Stimulated activated naive CD8-positive, alpha-beta T cell treated with anti-CD3 and anti-CD28 coated beads, Interleukin-15, Interleukin-2, amounts not matched to agents 100 U/mL and 50 U/mL, for 24 hours (primary cell): Measurements from ENCODE around the gene L3MBTL3.
A peak's percentile ranks its signal among the peaks of the same experiment; 100 is the strongest.

Experiments
- ATAC-seq: fragments of 150-1000 bp; cut with Tn5 transposase; one replicate; pipeline ENCODE4 v1.10.0; 2021
- DNase-seq: peaks from one replicate; pipeline ENCODE4 v3.0.0; 2021

L3MBTL3 gene

GRCh38 chr6:130018292-130018743 is at the start of gene L3MBTL3:
Gene L3MBTL3 (plus strand): TSS chr6:130018581. CDS start chr6:130042700, 24,119 bp downstream.
- DNase-seq (peak; percentile 91), ATAC-seq (peak; percentile 83)

GRCh38 chr6:129969064-129969463 is 49.3 kb upstream of the L3MBTL3 start:
- ATAC-seq (no peak), DNase-seq (no peak)

- DNase-seq (no peak), ATAC-seq (no peak)
These were observed 42.3 kb upstream of the L3MBTL3 start for GRCh38 chr6:129976110-129976509.

- ATAC-seq: no peak
These were observed 40.0 kb upstream of the L3MBTL3 start for GRCh38 chr6:129978148-129978916.

DNA sequence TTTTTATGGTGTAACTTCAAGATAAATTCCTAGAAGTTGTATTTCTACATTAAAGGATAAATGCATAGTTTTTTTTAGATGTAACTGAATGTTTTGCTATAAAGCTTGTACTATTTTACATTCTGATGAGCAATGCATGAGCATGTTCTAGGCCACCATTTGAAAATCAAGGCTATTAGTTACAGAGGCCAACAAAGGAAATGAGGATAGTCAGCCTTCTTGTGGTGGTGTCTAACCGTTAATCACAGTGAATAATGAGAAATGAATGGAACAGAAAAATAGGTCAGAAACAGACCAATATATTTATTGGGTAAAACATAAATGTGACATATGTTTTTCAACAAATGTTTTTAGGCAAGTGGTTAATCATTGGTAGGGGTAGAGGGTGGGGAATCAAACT is 37.6 kb upstream of the L3MBTL3 start:
- ATAC-seq: no peak
- DNase-seq: no peak

More at GRCh38 chr6:129978148-129978916, 40.0 kb upstream of the L3MBTL3 start:
- DNase-seq: no peak

- ATAC-seq (no peak), DNase-seq (no peak)
These were observed 36.8 kb upstream of the L3MBTL3 start for GRCh38 chr6:129981598-129981997.

DNA sequence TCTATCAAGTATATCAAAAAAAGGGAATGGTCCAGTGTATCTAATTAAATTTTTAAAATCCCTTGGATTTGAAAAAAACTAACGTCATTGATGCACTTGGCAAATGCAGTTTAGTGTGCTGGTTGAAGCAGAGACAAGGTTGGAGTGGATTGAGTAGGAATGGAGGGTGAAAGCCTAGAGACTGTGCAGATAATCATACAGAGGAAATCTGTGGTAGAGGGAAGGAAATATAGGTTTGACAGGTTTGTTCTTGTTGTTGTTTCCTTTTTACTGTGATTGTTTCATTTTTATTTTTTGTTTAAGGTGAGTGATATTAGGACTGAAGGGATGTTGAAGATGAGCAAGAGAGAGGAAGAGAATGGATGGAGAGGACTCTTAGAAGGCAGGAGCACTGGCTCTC is 29.0 kb upstream of the L3MBTL3 start:
- ATAC-seq: no peak

DNA sequence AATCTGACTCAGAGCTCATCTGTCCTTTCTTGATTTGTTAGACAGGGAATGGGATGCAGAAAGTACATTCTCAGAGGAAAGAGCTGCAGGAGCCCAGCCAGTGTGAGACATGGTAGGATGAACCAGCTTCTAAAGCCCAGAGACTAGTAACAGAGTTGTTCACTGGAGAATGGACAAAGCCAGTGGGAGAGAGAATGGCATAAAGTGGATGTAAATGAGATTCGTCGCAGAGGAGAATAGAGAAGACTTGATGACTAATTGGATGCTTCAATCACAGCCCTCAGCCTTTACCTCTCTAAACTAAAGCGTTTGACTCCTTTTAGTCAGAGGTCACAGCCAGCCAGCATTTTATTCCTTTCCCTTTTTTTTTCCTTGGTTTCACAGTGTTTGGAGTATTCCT is 25.5 kb upstream of the L3MBTL3 start:
- no peak for ATAC-seq
- no peak for DNase-seq

More for the DNA sequence above, 29.0 kb upstream of the L3MBTL3 start:
- DNase-seq: no peak

- ATAC-seq: no peak
- no peak for DNase-seq
These were observed 24.0 kb upstream of the L3MBTL3 start for GRCh38 chr6:129994410-129994809.

DNA sequence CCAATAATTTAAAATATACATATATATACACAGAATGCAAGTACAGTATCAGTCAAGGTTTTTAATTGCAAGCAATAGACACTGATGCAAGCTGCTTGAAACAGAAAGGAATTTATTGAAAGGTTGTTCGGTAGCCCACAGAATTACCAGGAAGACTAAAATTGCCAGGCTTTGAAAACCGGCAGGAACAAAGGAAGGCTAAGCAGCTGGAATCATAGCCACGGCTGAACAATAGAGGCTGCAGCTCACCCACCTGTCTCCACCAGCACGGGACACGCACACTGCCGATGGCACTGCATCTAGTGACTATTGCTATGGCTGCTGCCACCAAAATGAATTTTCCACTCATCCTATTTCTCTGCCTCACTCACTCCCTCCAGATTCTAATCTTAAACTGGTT is 22.0 kb upstream of the L3MBTL3 start:
- ATAC-seq (no peak), DNase-seq (no peak)

GRCh38 chr6:130000526-130001421 is 17.6 kb upstream of the L3MBTL3 start:
- no peak for ATAC-seq
- no peak for DNase-seq

GRCh38 chr6:130008236-130008873 is 10.0 kb upstream of the L3MBTL3 start:
- DNase-seq (no peak), ATAC-seq (no peak)

DNA sequence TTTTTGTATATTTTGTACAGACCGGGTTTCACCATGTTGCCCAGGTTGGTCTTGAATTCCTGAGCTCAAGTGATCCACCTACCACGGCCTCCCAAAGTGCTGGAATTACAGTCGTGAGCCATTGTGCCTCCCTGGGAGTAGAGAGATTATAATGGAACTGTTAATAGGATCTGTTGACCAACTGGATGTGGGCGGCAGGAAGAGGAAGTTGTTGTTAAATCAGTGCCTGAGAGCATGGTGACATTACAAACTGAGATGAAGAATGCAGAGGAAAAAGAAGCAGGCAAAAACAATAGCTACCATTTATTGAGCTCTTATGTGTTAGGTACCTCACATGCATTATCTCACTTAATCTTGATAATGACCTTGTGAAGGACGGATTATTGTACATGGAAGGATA is 9.2 kb upstream of the L3MBTL3 start:
- no peak for ATAC-seq
- no peak for DNase-seq

- ATAC-seq (no peak), DNase-seq (no peak)
These were observed 8.0 kb upstream of the L3MBTL3 start for GRCh38 chr6:130010387-130010786.

GRCh38 chr6:130012728-130013127 is 5.7 kb upstream of the L3MBTL3 start:
- no peak for DNase-seq

GRCh38 chr6:130018744-130019325 is 454 bp downstream of the L3MBTL3 start:
- DNase-seq: peak; percentile 41
- peak; percentile 10 for ATAC-seq

More at GRCh38 chr6:130012728-130013127, 5.7 kb upstream of the L3MBTL3 start:
- no peak for ATAC-seq

- peak; percentile 28 for ATAC-seq
- DNase-seq: peak; percentile 42
These were observed 1.1 kb downstream of the L3MBTL3 start for GRCh38 chr6:130019326-130020072.

GRCh38 chr6:130020073-130020906 is 1.9 kb downstream of the L3MBTL3 start:
- peak; percentile 9 for ATAC-seq
- peak; percentile 49 for DNase-seq

DNA sequence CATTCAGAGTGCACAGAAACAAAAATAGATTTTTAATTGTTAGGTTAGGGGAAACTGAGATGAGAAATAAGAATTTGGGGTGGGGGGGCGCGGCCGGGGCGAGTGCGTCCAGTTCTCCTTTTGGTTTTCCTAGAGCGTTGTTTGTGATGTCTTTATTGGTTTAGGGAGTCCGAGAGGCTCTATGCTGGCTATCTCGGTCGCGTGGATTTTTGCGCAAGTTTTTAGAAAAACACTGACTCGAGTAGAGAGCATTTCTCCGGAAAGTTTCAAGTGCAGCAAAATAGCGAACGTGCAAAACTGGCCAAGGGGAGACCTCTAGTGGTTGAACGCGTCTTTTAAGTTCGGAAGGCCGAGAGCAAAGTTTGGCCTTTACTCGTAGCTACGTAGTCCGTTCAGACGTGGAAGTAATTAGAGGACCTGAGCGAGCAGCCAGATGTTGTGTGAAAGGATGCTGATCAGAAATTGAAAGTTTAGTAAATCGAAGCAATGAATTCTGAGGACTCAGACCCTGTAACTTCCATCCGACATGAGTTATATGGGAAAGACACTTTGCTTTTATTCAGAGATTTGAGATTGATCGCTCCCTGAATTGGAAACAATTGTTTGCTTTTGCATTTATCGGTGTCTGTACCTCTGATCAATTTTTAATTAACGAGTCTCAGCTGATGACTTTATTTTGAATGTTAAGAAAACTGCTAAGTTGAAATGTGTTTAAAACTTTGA is 2.7 kb downstream of the L3MBTL3 start:
- ATAC-seq (peak; percentile 58), DNase-seq (peak; percentile 74)

DNA sequence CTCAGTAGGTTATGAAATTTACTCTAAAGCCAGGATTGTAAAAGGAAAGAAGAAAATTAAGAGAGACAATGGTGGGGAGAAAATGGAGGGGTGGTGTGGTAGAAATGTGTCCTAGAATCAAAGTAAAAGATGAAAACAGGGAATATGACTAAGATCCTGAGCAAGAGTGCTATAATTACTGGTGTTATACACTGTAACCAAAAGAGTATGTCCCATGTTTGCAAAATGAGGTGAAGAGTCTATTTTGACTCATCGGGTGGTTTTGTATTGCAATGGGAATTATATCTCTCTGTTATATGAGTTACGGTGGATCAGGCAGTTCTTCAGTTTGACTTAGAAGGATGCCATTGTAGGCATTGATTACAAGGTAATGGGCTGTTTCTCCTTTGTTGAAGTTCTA is 8.5 kb downstream of the L3MBTL3 start:
- DNase-seq (no peak), ATAC-seq (peak; percentile 76)
